ENCODE results near the gene FZD10. TPM values are rescaled to one million over a fixed set of nuclear protein-coding genes. Genes with fewer than 3 reads are reported as not detected.

Gene FZD10
- total RNA-seq, 1 donor from 2014 or later = not detected

DNA sequence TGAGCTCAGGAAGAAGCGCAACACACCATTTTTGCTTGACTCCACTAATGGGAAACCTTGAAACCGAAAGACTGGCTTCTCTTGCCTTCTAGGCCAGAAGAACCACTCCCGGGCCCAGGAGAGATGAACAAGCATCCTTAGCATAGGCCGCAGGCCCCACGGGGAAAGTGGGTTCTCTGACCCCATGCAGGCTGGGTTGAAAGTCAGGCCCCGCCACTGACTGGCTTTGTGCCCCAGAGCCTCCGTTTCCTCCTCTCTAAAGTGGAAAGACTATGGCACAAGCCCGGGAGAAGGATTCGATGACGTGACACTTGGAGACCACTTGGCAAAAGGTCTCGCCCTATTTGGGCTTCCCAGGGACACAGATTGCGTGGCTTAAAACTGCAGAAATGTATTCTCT, 9.9 kb upstream of the FZD10 start:
- no peak for DNase-seq (ENCODE audit: low read depth)

DNA sequence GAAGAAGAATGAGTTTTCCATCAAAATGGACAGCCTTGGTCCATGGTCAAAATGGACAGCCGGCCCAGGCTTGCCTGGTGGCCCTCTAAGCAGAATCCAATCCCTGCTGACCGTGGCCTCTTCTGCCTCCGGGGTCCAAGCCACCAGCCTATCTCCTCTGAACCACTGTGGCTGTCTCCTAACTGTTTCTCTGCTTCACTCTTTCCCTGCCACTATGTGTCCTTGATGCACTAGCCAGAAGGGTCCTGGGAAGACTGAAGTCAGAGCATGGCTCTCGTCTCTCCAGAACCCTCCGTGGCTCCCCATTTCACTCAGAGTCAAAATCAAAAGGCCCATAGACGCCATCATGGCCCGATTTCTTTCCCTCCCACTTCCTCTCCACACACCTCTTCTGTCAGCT, 8.5 kb upstream of the FZD10 start:
- no peak for DNase-seq (ENCODE audit: low read depth)

DNA sequence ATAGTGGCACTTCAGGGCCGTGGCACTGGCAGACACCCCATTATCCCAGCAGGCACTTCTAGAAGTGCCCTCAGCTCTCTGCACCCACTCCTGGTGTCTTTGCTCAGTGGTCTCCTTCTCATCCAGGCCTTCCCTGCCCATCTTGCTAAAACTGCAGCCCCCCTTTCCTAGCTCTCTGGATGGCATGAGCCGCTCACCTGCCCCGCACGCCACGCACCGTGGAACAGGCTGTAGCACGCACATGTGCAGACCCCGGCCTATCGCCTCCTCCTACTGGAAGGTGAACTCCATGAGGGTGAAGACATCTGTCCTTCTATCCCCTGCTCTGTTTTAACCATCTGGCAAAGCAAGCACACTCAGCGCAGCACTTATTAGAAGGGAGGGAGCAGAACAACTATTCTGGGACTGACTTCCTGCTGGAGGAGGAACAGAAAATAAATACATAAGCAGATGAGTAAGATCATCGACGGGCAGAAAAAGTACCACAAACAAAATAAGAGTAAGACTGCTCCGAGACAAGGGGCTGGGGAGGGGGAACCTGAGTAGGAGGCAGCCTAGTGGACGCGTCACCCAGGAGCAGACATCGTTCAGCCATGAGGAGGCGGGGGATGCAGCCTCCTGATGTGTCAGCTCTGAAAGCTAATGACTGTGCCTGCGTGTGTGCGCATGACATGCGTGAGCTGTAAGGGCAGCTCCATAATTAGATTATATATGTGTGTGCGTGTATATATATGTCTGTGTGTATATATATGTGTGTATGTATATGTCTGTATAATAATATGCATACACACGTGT, 7.8 kb upstream of the FZD10 start:
- no peak for DNase-seq (ENCODE audit: low read depth)

DNA sequence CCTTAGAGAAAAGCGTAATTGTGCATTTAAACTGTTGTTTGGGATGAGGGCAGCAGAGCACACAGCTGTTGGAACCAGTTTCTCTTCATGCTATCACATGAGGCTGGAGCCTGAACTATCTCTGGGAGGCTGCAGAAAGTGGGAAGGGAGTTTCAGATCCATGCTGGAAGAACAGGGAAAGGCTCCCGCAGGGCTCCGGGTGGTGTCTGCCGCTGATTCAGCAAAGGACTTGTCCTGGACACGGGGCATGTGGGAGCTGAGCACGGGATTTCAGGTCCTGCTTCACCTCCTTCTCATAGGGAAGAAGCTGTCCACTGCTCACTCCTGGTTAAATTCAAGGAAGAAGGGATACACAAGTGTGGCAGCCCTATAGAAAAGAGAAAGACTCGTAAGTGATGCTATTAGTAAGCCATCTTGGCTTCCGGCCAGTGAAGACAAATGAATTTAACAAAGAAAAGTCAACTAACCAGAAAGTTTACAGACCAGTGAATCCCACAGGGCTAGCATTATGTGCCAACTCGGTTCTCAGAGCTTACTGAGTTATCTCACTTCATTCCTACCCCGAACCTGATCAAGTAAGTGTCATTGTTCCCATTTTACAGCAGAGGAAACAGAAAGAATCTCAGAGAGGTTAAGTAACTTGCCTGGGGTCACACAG, 6.7 kb upstream of the FZD10 start:
- DNase-seq (ENCODE audit: low read depth) = no peak

DNA sequence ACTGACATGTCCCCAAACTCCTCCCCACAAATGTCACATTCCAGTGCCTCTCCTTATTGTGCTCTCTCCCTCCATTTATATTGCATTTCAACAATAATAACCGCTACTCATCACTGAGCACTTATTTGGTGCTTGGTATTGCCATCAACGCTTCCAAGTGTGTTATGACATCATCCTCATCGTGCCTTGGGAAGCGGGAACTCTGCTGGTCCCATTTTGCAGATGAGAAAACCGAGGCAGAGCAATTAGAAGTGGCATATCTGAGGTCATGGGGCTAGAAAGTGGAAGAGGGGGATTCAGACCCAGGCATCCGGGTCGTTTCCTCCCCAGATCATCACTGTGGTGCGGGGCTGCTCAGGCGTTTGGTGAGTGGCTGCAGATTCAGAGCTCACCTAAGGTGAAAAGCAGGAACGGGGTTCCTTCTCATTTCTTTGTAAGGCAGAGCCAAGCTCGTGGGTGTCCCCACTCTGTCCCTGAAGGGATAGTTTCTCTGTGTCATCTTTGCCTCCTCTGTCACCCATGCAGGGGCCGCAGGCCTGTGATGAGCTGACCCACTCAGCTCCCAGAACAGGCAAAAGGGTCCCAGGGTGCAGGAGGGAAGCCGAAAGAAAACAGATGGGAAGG, 5.5 kb upstream of the FZD10 start:
- DNase-seq (ENCODE audit: low read depth) = no peak

DNA sequence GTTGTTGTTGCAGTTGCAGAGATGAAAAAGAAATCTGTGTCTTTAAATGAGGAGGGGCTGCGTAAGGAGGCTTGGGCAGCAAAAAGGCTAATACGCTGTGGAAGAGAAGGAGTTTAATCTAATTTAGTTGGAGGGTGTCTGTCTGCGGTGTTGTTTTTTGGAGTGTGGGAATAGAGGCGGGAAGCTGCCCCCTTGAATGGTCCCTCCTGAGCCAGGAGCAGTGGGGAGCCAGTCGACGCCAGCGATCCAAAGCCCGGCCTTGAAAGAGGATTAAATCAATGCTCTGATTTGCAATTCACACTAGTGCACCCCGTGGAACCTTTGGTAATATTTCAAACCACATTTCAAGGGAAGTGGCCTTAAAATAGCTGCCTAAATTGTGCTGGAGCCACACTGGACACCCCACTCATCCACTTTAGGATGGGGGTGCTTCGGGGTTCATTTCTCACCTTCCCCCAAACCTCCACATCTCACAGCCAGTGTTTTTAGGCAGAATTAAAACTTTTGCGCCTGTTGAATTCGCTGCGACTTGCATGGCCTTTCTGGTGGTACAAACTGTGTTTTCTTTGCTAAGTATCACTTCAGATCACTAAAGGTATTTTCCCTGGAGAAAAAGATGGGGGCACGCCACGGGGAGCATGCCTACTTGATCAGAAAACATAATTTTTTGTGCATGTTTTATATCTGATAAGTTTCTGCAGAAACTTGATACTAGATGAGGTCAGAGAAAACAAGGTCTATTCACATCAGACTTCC, 4.1 kb upstream of the FZD10 start:
- DNase-seq (ENCODE audit: low read depth) = no peak

DNA sequence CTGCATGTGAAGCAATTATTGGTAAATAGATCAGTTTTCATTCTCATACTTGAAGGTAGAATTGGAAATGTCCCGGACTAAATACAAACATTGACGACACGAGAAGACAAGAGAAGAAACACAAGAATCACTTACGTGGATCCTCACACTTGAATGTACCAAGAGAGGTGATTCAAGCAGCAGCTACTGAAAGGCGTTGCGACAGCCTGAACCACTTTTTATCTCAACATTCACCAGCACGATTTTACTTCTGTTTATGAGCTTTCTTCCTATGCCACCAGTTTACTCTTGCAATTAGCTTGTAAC, 3.6 kb upstream of the FZD10 start:
- DNase-seq (ENCODE audit: low read depth) = no peak

DNA sequence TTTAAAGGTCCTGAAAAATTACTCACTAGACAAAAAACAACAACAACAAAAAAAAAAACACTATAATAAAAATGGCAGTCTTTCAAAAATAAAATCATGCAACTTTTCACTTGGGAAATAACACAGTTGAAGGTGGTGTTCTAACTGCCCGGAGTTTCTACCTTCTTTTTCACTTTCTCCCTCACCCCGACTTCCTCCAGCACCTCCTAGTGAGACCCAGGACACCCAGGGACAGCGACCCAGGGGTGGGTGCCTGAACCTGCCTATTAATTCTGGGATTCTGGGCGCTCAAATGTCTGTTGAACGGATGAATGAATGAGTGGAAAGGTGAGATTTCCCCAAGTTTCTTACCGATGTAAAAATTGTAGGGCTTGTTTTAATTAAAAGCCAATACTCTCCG, 2.0 kb upstream of the FZD10 start:
- DNase-seq (ENCODE audit: low read depth) = no peak

DNA sequence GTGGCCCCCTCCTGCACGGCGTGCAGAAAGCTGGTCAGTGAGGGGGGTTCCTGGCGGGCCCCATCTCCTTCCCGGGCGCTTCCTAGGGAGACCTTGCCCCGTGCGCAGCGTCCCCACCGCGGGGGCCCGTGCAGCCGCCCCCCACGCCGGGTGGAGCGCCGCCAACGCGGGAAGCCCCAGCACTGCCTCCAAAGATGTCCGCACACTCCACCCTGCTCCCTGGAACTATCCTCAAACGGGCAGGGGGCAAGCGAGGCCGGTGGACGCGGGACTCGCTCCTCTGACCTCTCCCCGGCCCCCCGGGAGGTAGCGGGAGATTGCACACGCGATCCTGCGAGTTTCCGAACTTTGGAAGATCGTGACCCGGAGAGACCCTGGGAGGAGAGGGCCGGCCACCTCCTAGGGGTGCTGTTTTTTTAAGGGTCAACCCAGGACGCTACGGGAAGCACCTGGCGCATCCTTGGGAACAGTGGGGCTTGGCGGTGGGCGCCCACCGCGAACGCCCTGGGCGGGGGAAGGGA, 1.5 kb upstream of the FZD10 start:
- no peak for DNase-seq (ENCODE audit: low read depth)

DNA sequence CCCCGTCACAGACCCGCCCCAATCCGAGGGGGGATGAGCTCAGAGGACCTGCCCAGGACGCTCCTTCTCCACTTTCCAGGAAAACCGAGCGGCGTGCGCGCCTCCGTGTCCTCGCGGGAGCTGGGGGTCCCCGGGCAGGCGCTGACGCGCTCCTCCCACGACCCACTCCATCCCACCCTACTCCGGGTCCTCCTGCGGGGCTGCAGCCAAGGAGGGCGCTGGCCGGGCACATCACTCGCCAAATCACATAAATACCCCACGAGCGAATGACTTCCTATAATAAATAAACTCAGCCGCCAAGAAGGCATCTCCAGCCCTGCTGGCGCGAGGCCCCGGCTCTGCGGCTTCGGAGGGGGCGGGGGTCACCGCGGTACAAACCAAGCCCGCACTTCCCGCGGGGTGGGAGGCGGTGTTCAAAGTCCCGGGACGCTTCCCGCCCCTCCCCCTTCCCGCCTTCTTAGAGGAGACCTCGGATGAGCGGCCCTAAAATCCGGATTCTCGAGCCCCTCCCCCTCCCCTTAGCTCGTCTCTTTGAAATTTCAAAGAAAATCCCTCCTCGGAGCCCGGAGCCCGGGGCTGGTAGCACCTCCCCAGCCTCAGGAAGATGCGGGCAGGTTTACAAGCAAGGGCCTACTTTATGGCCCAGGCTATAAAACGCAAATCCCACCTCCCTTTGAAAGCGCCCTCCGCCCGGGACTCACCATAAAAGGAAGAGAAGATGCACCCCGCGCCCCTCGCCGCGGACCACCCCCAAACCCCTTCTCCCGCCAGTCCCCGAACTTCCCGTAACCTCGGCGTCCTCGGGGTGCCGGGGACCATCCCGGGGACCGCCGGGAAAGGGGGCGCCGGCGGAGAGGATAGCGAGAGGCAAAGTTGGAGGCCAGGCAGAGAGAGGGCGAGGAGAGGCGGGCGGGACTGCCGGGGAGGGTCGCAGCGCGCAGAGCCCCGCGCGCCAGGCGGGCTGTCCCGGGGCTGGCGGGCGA, 712 bp upstream of the FZD10 start:
- DNase-seq (ENCODE audit: low read depth) = no peak

DNA sequence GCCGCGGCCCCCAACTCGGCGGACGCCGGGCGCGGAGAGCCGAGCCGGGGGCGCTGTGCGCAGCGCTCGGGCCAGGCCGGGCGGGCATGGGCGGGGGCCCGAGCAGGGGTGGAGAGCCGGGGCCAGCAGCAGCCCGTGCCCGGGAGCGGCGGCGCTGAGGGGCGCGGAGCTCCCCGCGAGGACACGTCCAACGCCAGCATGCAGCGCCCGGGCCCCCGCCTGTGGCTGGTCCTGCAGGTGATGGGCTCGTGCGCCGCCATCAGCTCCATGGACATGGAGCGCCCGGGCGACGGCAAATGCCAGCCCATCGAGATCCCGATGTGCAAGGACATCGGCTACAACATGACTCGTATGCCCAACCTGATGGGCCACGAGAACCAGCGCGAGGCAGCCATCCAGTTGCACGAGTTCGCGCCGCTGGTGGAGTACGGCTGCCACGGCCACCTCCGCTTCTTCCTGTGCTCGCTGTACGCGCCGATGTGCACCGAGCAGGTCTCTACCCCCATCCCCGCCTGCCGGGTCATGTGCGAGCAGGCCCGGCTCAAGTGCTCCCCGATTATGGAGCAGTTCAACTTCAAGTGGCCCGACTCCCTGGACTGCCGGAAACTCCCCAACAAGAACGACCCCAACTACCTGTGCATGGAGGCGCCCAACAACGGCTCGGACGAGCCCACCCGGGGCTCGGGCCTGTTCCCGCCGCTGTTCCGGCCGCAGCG, 639 bp downstream of the FZD10 start:
- no peak for DNase-seq (ENCODE audit: low read depth)

DNA sequence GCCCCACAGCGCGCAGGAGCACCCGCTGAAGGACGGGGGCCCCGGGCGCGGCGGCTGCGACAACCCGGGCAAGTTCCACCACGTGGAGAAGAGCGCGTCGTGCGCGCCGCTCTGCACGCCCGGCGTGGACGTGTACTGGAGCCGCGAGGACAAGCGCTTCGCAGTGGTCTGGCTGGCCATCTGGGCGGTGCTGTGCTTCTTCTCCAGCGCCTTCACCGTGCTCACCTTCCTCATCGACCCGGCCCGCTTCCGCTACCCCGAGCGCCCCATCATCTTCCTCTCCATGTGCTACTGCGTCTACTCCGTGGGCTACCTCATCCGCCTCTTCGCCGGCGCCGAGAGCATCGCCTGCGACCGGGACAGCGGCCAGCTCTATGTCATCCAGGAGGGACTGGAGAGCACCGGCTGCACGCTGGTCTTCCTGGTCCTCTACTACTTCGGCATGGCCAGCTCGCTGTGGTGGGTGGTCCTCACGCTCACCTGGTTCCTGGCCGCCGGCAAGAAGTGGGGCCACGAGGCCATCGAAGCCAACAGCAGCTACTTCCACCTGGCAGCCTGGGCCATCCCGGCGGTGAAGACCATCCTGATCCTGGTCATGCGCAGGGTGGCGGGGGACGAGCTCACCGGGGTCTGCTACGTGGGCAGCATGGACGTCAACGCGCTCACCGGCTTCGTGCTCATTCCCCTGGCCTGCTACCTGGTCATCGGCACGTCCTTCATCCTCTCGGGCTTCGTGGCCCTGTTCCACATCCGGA, 1.4 kb downstream of the FZD10 start:
- no peak for DNase-seq (ENCODE audit: low read depth)

DNA sequence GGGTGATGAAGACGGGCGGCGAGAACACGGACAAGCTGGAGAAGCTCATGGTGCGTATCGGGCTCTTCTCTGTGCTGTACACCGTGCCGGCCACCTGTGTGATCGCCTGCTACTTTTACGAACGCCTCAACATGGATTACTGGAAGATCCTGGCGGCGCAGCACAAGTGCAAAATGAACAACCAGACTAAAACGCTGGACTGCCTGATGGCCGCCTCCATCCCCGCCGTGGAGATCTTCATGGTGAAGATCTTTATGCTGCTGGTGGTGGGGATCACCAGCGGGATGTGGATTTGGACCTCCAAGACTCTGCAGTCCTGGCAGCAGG, 1.9 kb downstream of the FZD10 start:
- DNase-seq (ENCODE audit: low read depth) = no peak

DNA sequence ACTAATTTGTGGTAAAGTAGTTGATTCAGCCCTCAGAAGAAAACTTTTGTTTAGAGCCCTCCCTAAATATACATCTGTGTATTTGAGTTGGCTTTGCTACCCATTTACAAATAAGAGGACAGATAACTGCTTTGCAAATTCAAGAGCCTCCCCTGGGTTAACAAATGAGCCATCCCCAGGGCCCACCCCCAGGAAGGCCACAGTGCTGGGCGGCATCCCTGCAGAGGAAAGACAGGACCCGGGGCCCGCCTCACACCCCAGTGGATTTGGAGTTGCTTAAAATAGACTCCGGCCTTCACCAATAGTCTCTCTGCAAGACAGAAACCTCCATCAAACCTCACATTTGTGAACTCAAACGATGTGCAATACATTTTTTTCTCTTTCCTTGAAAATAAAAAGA, 2.7 kb downstream of the FZD10 start:
- no peak for DNase-seq (ENCODE audit: low read depth)

DNA sequence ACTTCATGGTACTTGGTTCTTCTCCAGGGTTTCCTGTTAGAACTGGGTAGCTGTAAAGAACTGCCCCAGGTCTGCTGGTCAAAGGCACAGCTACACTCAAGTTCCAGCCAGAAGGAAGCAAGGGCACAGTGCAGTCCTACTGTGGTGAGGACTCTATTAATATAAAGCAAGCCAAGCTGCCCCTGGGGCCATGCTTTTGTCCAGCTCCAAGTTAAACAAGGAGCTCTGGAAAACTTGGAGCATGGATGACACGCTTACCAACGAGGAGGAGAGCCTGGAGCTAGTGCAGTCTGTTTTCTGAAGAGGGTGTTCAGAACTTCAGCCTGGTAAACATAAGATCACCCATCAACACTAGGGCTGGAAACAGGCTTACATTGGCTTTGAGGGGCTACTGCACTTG, 4.0 kb downstream of the FZD10 start:
- DNase-seq (ENCODE audit: low read depth) = no peak

DNA sequence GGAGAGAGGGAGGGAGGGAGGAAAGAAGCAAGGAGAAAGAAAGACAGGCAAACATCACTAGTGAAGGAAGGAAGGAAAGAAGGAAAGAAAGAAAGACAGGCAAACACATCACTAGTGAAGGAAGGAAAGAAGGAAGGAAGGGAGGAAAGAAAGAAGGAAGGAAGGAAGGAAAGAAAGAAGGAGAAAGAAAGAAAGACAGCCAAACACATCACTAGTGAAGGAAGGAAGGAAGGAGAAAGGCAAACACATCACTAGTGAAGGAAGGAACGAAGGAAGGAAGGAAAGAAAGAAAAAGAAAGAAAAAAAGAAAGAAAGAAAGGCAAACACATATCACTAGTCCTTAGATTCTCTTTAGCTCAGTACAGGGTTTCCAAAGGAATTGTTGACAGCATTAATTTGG, 5.3 kb downstream of the FZD10 start:
- DNase-seq (ENCODE audit: low read depth) = no peak

DNA sequence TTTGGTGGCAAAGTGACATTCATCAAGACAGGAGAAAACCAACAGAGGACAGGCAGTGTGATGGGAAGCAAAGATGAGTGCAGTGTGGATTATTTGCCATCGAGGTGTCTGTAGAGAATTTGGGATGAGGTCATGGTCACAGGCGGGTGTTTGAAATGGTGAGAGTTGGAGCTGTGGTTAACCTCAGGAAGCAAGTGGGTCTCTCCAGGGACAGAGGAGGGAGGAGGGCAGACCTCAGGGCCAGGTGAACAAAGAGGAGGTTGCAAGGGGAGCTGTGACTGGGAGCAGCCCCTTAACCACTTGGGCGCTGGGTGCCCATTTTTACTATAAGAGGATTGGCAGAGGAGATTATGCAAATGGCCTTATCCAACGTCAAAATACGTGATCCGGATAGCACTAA, 7.0 kb downstream of the FZD10 start:
- no peak for DNase-seq (ENCODE audit: low read depth)

DNA sequence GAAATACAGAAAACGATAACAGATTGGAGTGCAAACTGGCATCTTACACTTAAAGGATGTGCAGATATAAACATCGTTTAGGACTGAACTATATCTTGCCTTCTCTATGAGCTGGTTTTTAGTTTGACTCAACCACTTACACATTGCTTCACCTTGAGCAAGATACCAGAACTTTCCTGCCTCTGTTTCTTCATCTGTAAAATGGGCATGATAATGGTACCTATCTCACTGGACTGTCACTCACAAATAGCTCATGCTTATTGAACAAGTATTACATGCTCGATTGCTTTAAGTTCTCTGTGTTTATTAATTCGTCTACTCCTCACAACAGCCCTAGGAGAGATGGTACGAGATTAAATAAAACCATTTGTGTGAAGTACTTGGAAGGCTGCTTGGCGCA, 7.7 kb downstream of the FZD10 start:
- no peak for DNase-seq (ENCODE audit: low read depth)

DNA sequence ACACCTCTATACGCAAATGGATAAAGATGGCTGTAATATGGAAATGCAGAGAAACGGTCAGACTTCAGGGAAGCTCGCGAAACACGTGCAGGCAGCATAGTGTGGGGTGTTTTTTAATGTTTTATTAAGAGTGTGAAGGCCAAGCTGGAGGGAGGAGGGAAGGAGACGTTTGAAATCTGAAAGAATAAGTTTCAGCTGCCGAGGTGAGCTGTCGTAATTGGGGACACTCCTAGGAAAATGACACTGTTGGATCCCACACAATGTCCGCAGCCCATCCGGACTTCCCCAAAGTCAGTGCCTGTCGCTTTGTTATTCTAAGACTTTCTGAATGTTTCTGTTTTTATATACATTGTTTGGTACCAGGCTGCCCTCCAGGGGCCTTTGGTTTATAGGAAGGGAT, 8.3 kb downstream of the FZD10 start:
- no peak for DNase-seq (ENCODE audit: low read depth)
